Measurements from ENCODE around the gene MAST1.
A peak's percentile ranks its signal among the peaks of the same experiment; 100 is the strongest.
"Not testable (repeated sequence)": the region's sequence is repeated elsewhere in the genome, so short reads cannot be mapped to it uniquely, and the experiment has no call there.

MAST1 gene

DNA sequence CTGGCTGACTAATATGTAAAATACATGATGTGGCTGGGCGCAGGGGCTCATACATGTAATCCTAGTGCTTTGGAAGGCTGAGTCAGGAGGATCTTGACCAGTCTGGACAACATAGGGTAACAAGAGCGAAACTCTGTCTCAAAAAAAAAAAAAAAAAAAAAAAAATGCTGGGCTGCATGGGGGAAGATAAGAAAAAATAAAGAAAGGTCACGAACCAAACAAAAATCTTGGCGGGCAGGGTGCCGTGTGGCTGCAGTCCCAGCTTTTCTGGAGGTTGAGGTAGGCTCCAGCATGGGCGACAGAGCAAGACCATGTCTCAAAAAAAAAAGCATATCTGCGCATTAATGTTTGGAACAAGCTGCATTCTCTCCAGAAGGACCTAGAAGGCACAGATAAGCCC lies 23.2 kb upstream of the MAST1 start:
- ChIA-PET CTCF (interaction anchor here (1.6 to 2.6 kb wide), 3 partner anchors 10 to 32 kb away, joined by 6 to 7 read pairs (median 7); no protein-coding TSS in a partner anchor), POLR2A (no interaction called here)
- Histone ChIP-seq H3K27ac (ENCODE audit: insufficient read depth in 1 of 2, low read depth in 1 of 2, low read length in 2 of 2, poor library complexity in 1 of 2, severe bottlenecking in 2 of 2) (no peak overlapping the region), H3K9me3 (ENCODE audit: control extremely low read depth in 1 of 5, control insufficient read depth in 4 of 5, insufficient read depth in 2 of 5, low read depth in 1 of 5, low read length in 4 of 5) (no peaks in the 10 kb centered on the region), H3K27me3 (replicated peaks in 2 of 5; ENCODE audit: control insufficient read depth in 4 of 5, insufficient read depth in 5 of 5, low read length in 4 of 5) (no peaks in the 10 kb centered on the region), H3K4me1 (ENCODE audit: control extremely low read depth in 1 of 4, control insufficient read depth in 4 of 4, insufficient read depth in 4 of 4, low read length in 3 of 4) (no peaks in the 10 kb centered on the region), H3K4me3 (ENCODE audit: control insufficient read depth in 1 of 7, extremely low read depth in 1 of 7, insufficient read depth in 4 of 7, low read depth in 2 of 7, low read length in 6 of 7) (no peak overlapping the region), H3K36me3 (ENCODE audit: control insufficient read depth in 4 of 4, insufficient read depth in 4 of 4, low read length in 3 of 4) (peaks cover 0 to 21% (median 15%) of the 10 kb centered on the region in 4 experiments)
- 98% methylated on average over 5 of the region's 7 CpGs for WGBS (ENCODE audit: insufficient coverage)
- DNase-seq: no peak

DNA sequence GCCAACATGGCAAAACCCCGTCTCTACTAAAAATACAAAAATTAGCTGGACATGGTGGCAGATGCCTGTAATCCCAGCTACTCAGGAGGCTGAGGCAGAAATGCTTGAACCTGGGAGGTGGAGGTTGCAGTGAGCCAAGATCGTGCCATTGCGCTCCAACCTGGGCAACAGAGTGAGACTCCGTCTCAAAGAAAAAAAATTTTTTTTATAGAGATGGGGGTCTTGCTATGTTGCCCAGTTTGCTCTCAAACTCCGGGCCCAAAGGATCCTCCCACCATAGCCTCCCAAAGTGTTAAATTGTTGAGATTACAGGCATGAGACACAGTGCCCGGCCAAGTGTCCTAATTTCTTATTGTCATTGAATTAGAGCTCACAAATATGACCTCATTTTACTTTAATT lies 21.1 kb upstream of the MAST1 start:
- H3K36me3 ChIP-seq (ENCODE audit: control insufficient read depth in 4 of 4, insufficient read depth in 4 of 4, low read length in 3 of 4): peaks cover 0 to 14% (median 8%) of the 10 kb centered on the region in 4 experiments
- H3K4me1 ChIP-seq (ENCODE audit: control extremely low read depth in 1 of 4, control insufficient read depth in 4 of 4, insufficient read depth in 4 of 4, low read length in 3 of 4); H3K4me3 ChIP-seq (ENCODE audit: control insufficient read depth in 1 of 7, extremely low read depth in 1 of 7, insufficient read depth in 4 of 7, low read depth in 2 of 7, low read length in 6 of 7); DNase-seq; H3K27me3 ChIP-seq (replicated peaks in 2 of 5; ENCODE audit: control insufficient read depth in 4 of 5, insufficient read depth in 5 of 5, low read length in 4 of 5); POLR2A ChIA-PET; H3K9me3 ChIP-seq (ENCODE audit: control extremely low read depth in 1 of 5, control insufficient read depth in 4 of 5, insufficient read depth in 2 of 5, low read depth in 1 of 5, low read length in 4 of 5); H3K27ac ChIP-seq (ENCODE audit: insufficient read depth in 1 of 2, low read depth in 1 of 2, low read length in 2 of 2, poor library complexity in 1 of 2, severe bottlenecking in 2 of 2): not testable (repeated sequence)
- WGBS (ENCODE audit: insufficient coverage): 100% methylated on average over 4 of the region's 6 CpGs
- CTCF ChIA-PET: interaction anchor here (0.6 kb wide), 1 partner anchor 20 kb away, joined by 4 read pairs; no protein-coding TSS in a partner anchor

DNA sequence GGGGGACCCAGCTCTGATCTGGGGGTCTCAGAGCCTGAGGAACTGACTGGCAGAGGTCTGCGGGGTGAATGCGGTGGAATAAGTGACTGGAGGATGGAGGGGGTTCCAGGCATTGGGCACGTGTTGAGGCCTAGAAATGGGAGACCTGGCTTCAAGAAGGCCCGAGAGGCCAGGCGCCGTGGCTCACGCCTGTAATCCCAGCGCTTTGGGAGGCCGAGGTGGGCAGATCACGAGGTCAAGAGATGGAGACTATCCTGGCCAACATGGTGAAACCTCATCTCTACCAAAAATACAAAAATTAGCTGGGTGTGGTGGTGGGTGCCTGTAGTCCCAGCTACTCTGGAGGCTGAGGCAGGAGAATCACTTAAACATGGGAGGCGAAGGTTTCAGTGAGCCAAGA lies 20.5 kb upstream of the MAST1 start:
- ChIA-PET POLR2A (interaction anchor here (0.6 kb wide), 1 partner anchor 782 kb away, joined by 6 read pairs; the partner anchor contains the start of gene ZNF433), CTCF (interaction anchor here (0.7 kb wide), 2 partner anchors 47 to 426 kb away, joined by 3 read pairs; no protein-coding TSS in a partner anchor)
- WGBS (ENCODE audit: insufficient coverage): 95% methylated on average over 4 of the region's 11 CpGs

DNA sequence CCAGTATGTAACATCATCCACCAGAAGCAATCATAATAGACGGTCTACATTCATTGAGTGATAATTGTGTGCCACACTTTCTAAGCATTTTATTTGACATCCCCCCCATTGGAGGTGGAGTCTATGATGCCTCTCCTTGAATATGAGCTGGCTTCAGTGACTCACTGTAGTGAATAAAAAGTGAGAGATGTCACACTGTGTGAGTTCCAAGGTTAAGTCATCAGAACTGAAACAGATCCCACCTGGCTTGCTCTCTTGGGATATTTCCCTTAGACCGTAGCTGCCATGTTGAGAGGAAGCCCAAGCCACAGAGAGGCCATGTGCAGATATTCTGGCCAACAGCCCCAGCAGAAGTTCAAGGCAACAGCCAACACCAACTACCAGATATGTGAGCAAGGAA lies 16.6 kb upstream of the MAST1 start:
- Histone ChIP-seq H3K9me3 (ENCODE audit: control extremely low read depth in 1 of 5, control insufficient read depth in 4 of 5, insufficient read depth in 2 of 5, low read depth in 1 of 5, low read length in 4 of 5) (no peaks in the 10 kb centered on the region), H3K27ac (ENCODE audit: insufficient read depth in 1 of 2, low read depth in 1 of 2, low read length in 2 of 2, poor library complexity in 1 of 2, severe bottlenecking in 2 of 2) (no peak overlapping the region), H3K4me1 (ENCODE audit: control extremely low read depth in 1 of 4, control insufficient read depth in 4 of 4, insufficient read depth in 4 of 4, low read length in 3 of 4) (peaks cover 0 to 9% (median 1%) of the 10 kb centered on the region in 4 experiments), H3K27me3 (replicated peaks in 2 of 5; ENCODE audit: control insufficient read depth in 4 of 5, insufficient read depth in 5 of 5, low read length in 4 of 5) (peaks cover 0 to 3% (median 3%) of the 10 kb centered on the region in 5 experiments), H3K4me3 (ENCODE audit: control insufficient read depth in 1 of 7, extremely low read depth in 1 of 7, insufficient read depth in 4 of 7, low read depth in 2 of 7, low read length in 6 of 7) (no peak overlapping the region), H3K36me3 (ENCODE audit: control insufficient read depth in 4 of 4, insufficient read depth in 4 of 4, low read length in 3 of 4) (no peaks in the 10 kb centered on the region)
- POLR2A ChIA-PET: no interaction called here
- DNase-seq: no peak
- WGBS (ENCODE audit: insufficient coverage): 75% methylated on average over 1 of the region's 2 CpGs
- CTCF ChIA-PET: interaction anchor here (1.0 to 1.4 kb wide), 4 partner anchors 8 to 65 kb away, joined by 3 to 5 read pairs (median 4); no protein-coding TSS in a partner anchor

More for the DNA sequence above, 20.5 kb upstream of the MAST1 start:
- H3K4me1 ChIP-seq (ENCODE audit: control extremely low read depth in 1 of 4, control insufficient read depth in 4 of 4, insufficient read depth in 4 of 4, low read length in 3 of 4); DNase-seq; H3K4me3 ChIP-seq (ENCODE audit: control insufficient read depth in 1 of 7, extremely low read depth in 1 of 7, insufficient read depth in 4 of 7, low read depth in 2 of 7, low read length in 6 of 7); H3K9me3 ChIP-seq (ENCODE audit: control extremely low read depth in 1 of 5, control insufficient read depth in 4 of 5, insufficient read depth in 2 of 5, low read depth in 1 of 5, low read length in 4 of 5); H3K27ac ChIP-seq (ENCODE audit: insufficient read depth in 1 of 2, low read depth in 1 of 2, low read length in 2 of 2, poor library complexity in 1 of 2, severe bottlenecking in 2 of 2); H3K27me3 ChIP-seq (replicated peaks in 2 of 5; ENCODE audit: control insufficient read depth in 4 of 5, insufficient read depth in 5 of 5, low read length in 4 of 5): not testable (repeated sequence)
- peaks cover 0 to 14% (median 6%) of the 10 kb centered on the region in 4 experiments for H3K36me3 ChIP-seq (ENCODE audit: control insufficient read depth in 4 of 4, insufficient read depth in 4 of 4, low read length in 3 of 4)

DNA sequence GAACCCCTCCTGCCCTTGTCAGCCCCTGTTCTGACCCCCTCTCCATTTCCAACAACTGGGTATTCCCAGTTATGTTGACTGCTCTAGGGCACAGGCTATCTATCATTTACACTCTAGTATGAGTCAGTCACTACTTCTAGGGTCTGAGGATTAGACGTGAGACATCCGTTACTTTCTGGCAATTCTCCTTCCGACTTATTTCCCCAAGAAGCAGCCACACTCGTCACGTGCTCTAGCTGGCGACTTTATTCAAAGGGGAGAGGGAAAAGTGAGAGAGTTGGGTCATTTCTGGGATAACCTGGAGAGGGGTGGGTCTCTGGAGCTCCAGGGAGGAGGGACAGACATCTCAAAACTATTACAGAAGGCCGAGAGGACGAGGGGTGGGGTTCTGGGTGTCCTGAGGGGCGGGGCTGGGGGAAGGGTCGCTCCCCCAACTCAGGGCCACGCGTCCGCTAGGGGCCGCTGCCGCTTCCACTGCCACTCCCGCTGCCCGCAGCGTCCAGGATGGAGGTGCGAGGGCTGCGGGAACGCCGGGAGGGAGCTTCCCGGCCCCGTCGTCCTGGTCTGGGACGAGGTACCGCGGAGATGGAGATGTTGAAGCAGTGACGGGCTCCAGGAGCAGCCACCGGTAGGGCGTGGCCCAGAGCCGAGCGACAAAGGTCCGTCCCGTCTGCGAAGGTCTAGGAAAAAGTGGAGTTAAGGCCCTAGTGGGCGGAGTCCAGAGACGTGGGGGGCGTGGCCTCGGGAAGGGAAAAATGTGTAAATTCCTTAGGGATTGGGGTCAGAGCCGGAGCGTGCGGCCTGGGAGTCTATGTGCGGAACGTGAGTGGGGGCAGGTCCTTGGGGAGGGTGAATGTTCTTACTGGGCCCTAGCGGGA lies 12.8 kb upstream of the MAST1 start:
- ChIA-PET POLR2A (interaction anchor here (0.6 kb wide), 1 partner anchor 23 kb away, joined by 3 read pairs; no protein-coding TSS in a partner anchor), CTCF (interaction anchor here (0.6 to 2.9 kb wide), 11 partner anchors 10 to 92 kb away, joined by 3 to 9 read pairs (median 3); no protein-coding TSS in a partner anchor)
- Histone ChIP-seq H3K9me3 (ENCODE audit: control extremely low read depth in 1 of 5, control insufficient read depth in 4 of 5, insufficient read depth in 2 of 5, low read depth in 1 of 5, low read length in 4 of 5) (no peaks in the 10 kb centered on the region), H3K4me1 (ENCODE audit: control extremely low read depth in 1 of 4, control insufficient read depth in 4 of 4, insufficient read depth in 4 of 4, low read length in 3 of 4) (peaks cover 0 to 17% (median 6%) of the 10 kb centered on the region in 4 experiments), H3K27ac (ENCODE audit: insufficient read depth in 1 of 2, low read depth in 1 of 2, low read length in 2 of 2, poor library complexity in 1 of 2, severe bottlenecking in 2 of 2) (no peak overlapping the region), H3K36me3 (ENCODE audit: control insufficient read depth in 4 of 4, insufficient read depth in 4 of 4, low read length in 3 of 4) (no peaks in the 10 kb centered on the region), H3K27me3 (replicated peaks in 2 of 5; ENCODE audit: control insufficient read depth in 4 of 5, insufficient read depth in 5 of 5, low read length in 4 of 5) (peaks cover 0 to 18% (median 5%) of the 10 kb centered on the region in 5 experiments), H3K4me3 (ENCODE audit: control insufficient read depth in 1 of 7, extremely low read depth in 1 of 7, insufficient read depth in 4 of 7, low read depth in 2 of 7, low read length in 6 of 7) (peak overlapping the region in 3 of 7 experiments; percentile 20 to 65 (median 38))
- DNase-seq: peak; percentile 51 to 71 (median 67)
- 5% methylated on average over 40 of the region's 46 CpGs for WGBS (ENCODE audit: insufficient coverage)

DNA sequence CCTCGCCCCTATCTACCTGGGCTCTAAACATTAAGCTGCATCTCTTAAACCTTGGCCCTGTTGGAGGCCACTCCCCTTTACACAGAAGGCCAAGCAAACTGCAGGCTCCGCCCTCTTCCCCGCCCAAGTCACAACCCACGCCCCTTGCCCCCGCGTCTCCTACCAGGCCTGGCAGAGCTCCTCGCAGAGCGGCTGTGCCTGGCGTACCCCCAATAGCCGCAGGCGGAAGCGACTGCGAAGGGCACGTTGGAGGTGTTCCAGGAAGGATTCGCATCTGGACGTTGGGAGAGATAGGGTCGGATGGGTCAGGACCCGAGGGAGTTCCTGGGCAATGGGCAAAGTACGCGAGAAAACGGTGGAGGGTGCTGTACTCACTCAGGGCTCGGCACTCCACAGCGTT lies 9.8 kb upstream of the MAST1 start:
- H3K4me3 ChIP-seq (ENCODE audit: control insufficient read depth in 1 of 7, extremely low read depth in 1 of 7, insufficient read depth in 4 of 7, low read depth in 2 of 7, low read length in 6 of 7): peak overlapping the region in 2 of 7 experiments; percentile 22 to 45
- H3K36me3 ChIP-seq (ENCODE audit: control insufficient read depth in 4 of 4, insufficient read depth in 4 of 4, low read length in 3 of 4): no peaks in the 10 kb centered on the region
- H3K27ac ChIP-seq (ENCODE audit: insufficient read depth in 1 of 2, low read depth in 1 of 2, low read length in 2 of 2, poor library complexity in 1 of 2, severe bottlenecking in 2 of 2): no peak overlapping the region
- H3K27me3 ChIP-seq (replicated peaks in 2 of 5; ENCODE audit: control insufficient read depth in 4 of 5, insufficient read depth in 5 of 5, low read length in 4 of 5): peaks cover 8 to 47% (median 17%) of the 10 kb centered on the region in 5 experiments
- DNase-seq: peak; percentile 77 to 85 (median 84)
- ChIA-PET CTCF (interaction anchor here (0.6 to 2.2 kb wide), 11 partner anchors 9 to 1162 kb away, joined by 3 to 13 read pairs (median 3); partner anchors contain the start of genes FBXW9, JUNB and MAST1), POLR2A (interaction anchor here (0.7 kb wide), 1 partner anchor 22 kb away, joined by 4 read pairs; no protein-coding TSS in a partner anchor)
- 10% methylated on average over 13 of the region's 23 CpGs for WGBS (ENCODE audit: insufficient coverage)
- H3K9me3 ChIP-seq (ENCODE audit: control extremely low read depth in 1 of 5, control insufficient read depth in 4 of 5, insufficient read depth in 2 of 5, low read depth in 1 of 5, low read length in 4 of 5): no peaks in the 10 kb centered on the region
- H3K4me1 ChIP-seq (ENCODE audit: control extremely low read depth in 1 of 4, control insufficient read depth in 4 of 4, insufficient read depth in 4 of 4, low read length in 3 of 4): peaks cover 0 to 24% (median 9%) of the 10 kb centered on the region in 4 experiments

DNA sequence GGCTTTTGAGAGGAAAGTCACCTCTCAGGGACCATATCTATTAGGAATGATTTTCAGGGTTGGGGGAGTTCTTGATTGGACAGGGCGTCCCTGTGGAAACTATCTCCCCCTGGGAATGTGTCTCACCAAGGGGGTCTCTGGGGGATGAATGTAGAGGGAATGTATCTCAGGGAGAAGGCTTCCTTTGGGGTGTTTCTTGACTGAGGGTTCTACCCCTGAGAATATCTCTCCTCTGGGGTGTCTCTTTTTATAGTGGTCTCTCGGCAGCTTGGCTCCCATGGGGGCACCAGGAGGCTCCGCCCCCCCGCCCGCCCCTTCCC lies 4.9 kb upstream of the MAST1 start:
- H3K4me3 ChIP-seq (ENCODE audit: control insufficient read depth in 1 of 7, extremely low read depth in 1 of 7, insufficient read depth in 4 of 7, low read depth in 2 of 7, low read length in 6 of 7): no peak overlapping the region
- ChIA-PET POLR2A (no interaction called here), CTCF (no interaction called here)
- H3K27ac ChIP-seq (ENCODE audit: insufficient read depth in 1 of 2, low read depth in 1 of 2, low read length in 2 of 2, poor library complexity in 1 of 2, severe bottlenecking in 2 of 2): no peak overlapping the region
- DNase-seq: no peak
- 0% methylated on average over 3 of the region's 5 CpGs for WGBS (ENCODE audit: insufficient coverage)
- peaks cover 11 to 90% (median 37%) of the 10 kb centered on the region in 5 experiments for H3K27me3 ChIP-seq (replicated peaks in 2 of 5; ENCODE audit: control insufficient read depth in 4 of 5, insufficient read depth in 5 of 5, low read length in 4 of 5)
- H3K4me1 ChIP-seq (ENCODE audit: control extremely low read depth in 1 of 4, control insufficient read depth in 4 of 4, insufficient read depth in 4 of 4, low read length in 3 of 4): peaks cover 0 to 27% (median 16%) of the 10 kb centered on the region in 4 experiments
- no peaks in the 10 kb centered on the region for H3K9me3 ChIP-seq (ENCODE audit: control extremely low read depth in 1 of 5, control insufficient read depth in 4 of 5, insufficient read depth in 2 of 5, low read depth in 1 of 5, low read length in 4 of 5)
- no peaks in the 10 kb centered on the region for H3K36me3 ChIP-seq (ENCODE audit: control insufficient read depth in 4 of 4, insufficient read depth in 4 of 4, low read length in 3 of 4)

Data from common myeloid progenitor, CD34-positive (primary cell).